Ammon's horn (tissue), 1 donor: ENCODE measurements around the gene KLK11.

ENCODE experiments used
- DNase-seq: peaks from one replicate; pipeline ENCODE4 v3.0.0-alpha.2; 2016; ENCODE audit warnings: low spot score

The KLK11 gene

GRCh38 chr19:51026554-51026831 is at the start of gene KLK11:
TSS of gene KLK11 (minus strand) at chr19:51026616. CDS start at chr19:51025631, 985 bp downstream.
- no peak for DNase-seq

GRCh38 chr19:51075998-51076397 is 49.6 kb upstream of the KLK11 start:
- DNase-seq, result no peak

GRCh38 chr19:51071095-51071405 is 44.6 kb upstream of the KLK11 start:
- no peak for DNase-seq

- DNase-seq, result no peak
These were observed 44.1 kb upstream of the KLK11 start for GRCh38 chr19:51070334-51071094.

GRCh38 chr19:51066393-51067186 is 40.2 kb upstream of the KLK11 start:
- no peak for DNase-seq

- DNase-seq, result no peak
These were observed 39.0 kb upstream of the KLK11 start for GRCh38 chr19:51065221-51065960.

GRCh38 chr19:51064534-51065220 is 38.3 kb upstream of the KLK11 start, which contains the start of gene KLK13:
TSS of gene KLK13 (minus strand) at chr19:51065092. CDS start at chr19:51065067, 25 bp downstream.
- no peak for DNase-seq

GRCh38 chr19:51063664-51064063 is 37.2 kb upstream of the KLK11 start:
- DNase-seq, result no peak

- no peak for DNase-seq
These were observed 34.6 kb upstream of the KLK11 start for GRCh38 chr19:51060973-51061372.

- no peak for DNase-seq
These were observed 33.9 kb upstream of the KLK11 start for GRCh38 chr19:51060336-51060735.

GRCh38 chr19:51059715-51060114 is 33.3 kb upstream of the KLK11 start:
- no peak for DNase-seq

GRCh38 chr19:51055866-51056265 is 29.4 kb upstream of the KLK11 start:
- no peak for DNase-seq

- no peak for DNase-seq
These were observed 20.6 kb upstream of the KLK11 start for GRCh38 chr19:51047031-51047335.

- DNase-seq, result no peak
These were observed 17.9 kb upstream of the KLK11 start for GRCh38 chr19:51044327-51044726.

GRCh38 chr19:51043497-51043896 is 17.1 kb upstream of the KLK11 start:
- no peak for DNase-seq

GRCh38 chr19:51040151-51040550 is 13.7 kb upstream of the KLK11 start:
- no peak for DNase-seq

- no peak for DNase-seq
These were observed 10.1 kb upstream of the KLK11 start for GRCh38 chr19:51036519-51036918.

GRCh38 chr19:51034704-51035103 is 8.3 kb upstream of the KLK11 start, which contains the start of gene KLK12:
TSS of gene KLK12 (minus strand) at chr19:51035002. CDS start at chr19:51034621, 381 bp downstream.
- no peak for DNase-seq

GRCh38 chr19:51031880-51032225 is 5.4 kb upstream of the KLK11 start:
- no peak for DNase-seq

GRCh38 chr19:51031220-51031879 is 4.9 kb upstream of the KLK11 start:
- DNase-seq, result no peak

- DNase-seq, result no peak
These were observed 4.2 kb upstream of the KLK11 start for GRCh38 chr19:51030631-51031030.

- DNase-seq, result no peak
These were observed 3.3 kb upstream of the KLK11 start for GRCh38 chr19:51029718-51030117.
